Limb (tissue), 2 donors: Measurements from ENCODE around the gene PEX5L.

Source experiments
- DNase-seq, 2 donors: peaks; one replicate each; pipeline ENCODE4 v3.0.0-alpha.2; 2016; ENCODE audit errors: extremely low spot score in 2 of 2

Gene PEX5L

GRCh38 chr3:179897231-179897630, 139.5 kb downstream of the PEX5L start:
- DNase-seq, result no peak

- DNase-seq, result no peak
These were observed 140.2 kb downstream of the PEX5L start for GRCh38 chr3:179896507-179896906.

GRCh38 chr3:179895330-179895729, 141.4 kb downstream of the PEX5L start:
- DNase-seq, result no peak

GRCh38 chr3:179887295-179887943, 149.3 kb downstream of the PEX5L start:
- no peak for DNase-seq

GRCh38 chr3:179885950-179886349, 150.8 kb downstream of the PEX5L start:
- no peak for DNase-seq

GRCh38 chr3:179884136-179884535, 152.6 kb downstream of the PEX5L start:
- DNase-seq, result no peak

GRCh38 chr3:179882292-179882691, 154.4 kb downstream of the PEX5L start:
- DNase-seq, result no peak

- DNase-seq, result no peak
These were observed 154.9 kb downstream of the PEX5L start for GRCh38 chr3:179881791-179882190.

- no peak for DNase-seq
These were observed 155.9 kb downstream of the PEX5L start for GRCh38 chr3:179880868-179881267.

GRCh38 chr3:179876440-179876839, 160.3 kb downstream of the PEX5L start:
- no peak for DNase-seq

GRCh38 chr3:179872842-179873241, 163.9 kb downstream of the PEX5L start:
- no peak for DNase-seq

- DNase-seq, result no peak
These were observed 165.0 kb downstream of the PEX5L start for GRCh38 chr3:179871782-179872181.

- no peak for DNase-seq
These were observed 168.0 kb downstream of the PEX5L start for GRCh38 chr3:179868715-179869114.

- no peak for DNase-seq
These were observed 168.8 kb downstream of the PEX5L start for GRCh38 chr3:179867961-179868360.

GRCh38 chr3:179865861-179866505, 170.8 kb downstream of the PEX5L start:
- DNase-seq, result no peak

- DNase-seq, result no peak
These were observed 174.8 kb downstream of the PEX5L start for GRCh38 chr3:179861953-179862352.

GRCh38 chr3:179861292-179861691, 175.4 kb downstream of the PEX5L start:
- DNase-seq, result no peak

GRCh38 chr3:179860275-179861107, 176.2 kb downstream of the PEX5L start:
- DNase-seq, result no peak

GRCh38 chr3:179853176-179853575, 183.6 kb downstream of the PEX5L start:
- DNase-seq, result peak in 1 of 2 donors; percentile 33

GRCh38 chr3:179852142-179852905, 184.4 kb downstream of the PEX5L start:
- peak in 1 of 2 donors; percentile 2 for DNase-seq

GRCh38 chr3:179848711-179849110, 188.0 kb downstream of the PEX5L start:
- no peak for DNase-seq

GRCh38 chr3:179842061-179842460, 194.7 kb downstream of the PEX5L start:
- no peak for DNase-seq
